ENCODE data around the gene PAPOLG. TPM values are rescaled to one million over a fixed set of nuclear protein-coding genes. Genes with fewer than 3 reads are reported as not detected.

Gene PAPOLG
- total and polyA plus RNA-seq, 7 experiments from 2014 or later = 14.9 to 42.4 (median 20.4) TPM

DNA sequence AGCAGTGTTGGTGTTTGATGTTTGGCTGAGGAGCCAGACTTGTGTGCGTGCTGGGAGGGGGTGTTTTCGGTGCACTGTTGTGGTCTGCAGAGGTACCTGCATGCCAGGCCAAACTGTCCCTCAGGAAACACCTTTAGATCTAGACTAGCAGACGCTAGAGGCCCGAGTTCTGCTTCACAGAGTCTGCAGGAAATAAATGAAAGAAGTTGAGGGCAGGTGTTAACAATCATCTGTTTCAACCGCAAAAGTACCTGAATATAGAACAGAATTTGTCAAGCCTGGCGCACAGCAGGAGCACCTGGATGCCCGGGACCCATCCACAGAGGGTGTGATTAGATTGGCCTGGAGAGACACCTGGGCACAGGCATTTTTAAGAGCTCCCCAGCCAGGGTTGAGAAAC, 84.8 kb downstream of the PAPOLG start:
- H3K4me1 Mint-ChIP-seq = peaks cover 10 to 23% (median 12%) of the 10 kb centered on the region in 7 donors
- H3K36me3 Mint-ChIP-seq = no peaks in the 10 kb centered on the region
- H3K4me3 Mint-ChIP-seq = peak overlapping the region in 5 of 10 donors; percentile 11 to 57 (median 36)
- peaks cover 10% of the 10 kb centered on the region in 2 donors for H3K4me1 ChIP-seq (ENCODE audit: control insufficient read depth in 2 of 2, insufficient read depth in 2 of 2, low read length in 2 of 2)
- no peak overlapping the region for H3K4me3 ChIP-seq (ENCODE audit: low read length)
- DNase-seq (peak in 3 of 9 donors; percentile 4 to 12 (median 12)), ATAC-seq (peak; percentile 65)
- no peaks in the 10 kb centered on the region for H3K27me3 ChIP-seq (ENCODE audit: control insufficient read depth in 2 of 2, insufficient read depth in 2 of 2, low read length in 2 of 2)
- ChIA-PET CTCF (no interaction called here), POLR2A (interaction anchor here (0.6 kb wide), 1 partner anchor 20 kb away, joined by 3 read pairs; no protein-coding TSS in a partner anchor)
- H3K9me3 ChIP-seq (ENCODE audit: control insufficient read depth in 2 of 3, low read length in 3 of 3) = no peaks in the 10 kb centered on the region
- no peaks in the 10 kb centered on the region for H3K36me3 ChIP-seq (ENCODE audit: control insufficient read depth in 2 of 3, insufficient read depth in 3 of 3, low read length in 3 of 3)
- intact Hi-C loops (cut with micrococcal nuclease) = loop anchor here in 1 of 2 donors (1.0 to 5.0 kb wide), 2 partner anchors 22 to 34 kb away; no protein-coding TSS in a partner anchor
- no peaks in the 10 kb centered on the region for H3K9me3 Mint-ChIP-seq
- H3K27ac Mint-ChIP-seq = peak overlapping the region in 6 of 9 donors; percentile 30 to 73 (median 57)
- H3K27me3 Mint-ChIP-seq = no peaks in the 10 kb centered on the region
- no peak overlapping the region for H3K27ac ChIP-seq (ENCODE audit: low read depth, low read length)

DNA sequence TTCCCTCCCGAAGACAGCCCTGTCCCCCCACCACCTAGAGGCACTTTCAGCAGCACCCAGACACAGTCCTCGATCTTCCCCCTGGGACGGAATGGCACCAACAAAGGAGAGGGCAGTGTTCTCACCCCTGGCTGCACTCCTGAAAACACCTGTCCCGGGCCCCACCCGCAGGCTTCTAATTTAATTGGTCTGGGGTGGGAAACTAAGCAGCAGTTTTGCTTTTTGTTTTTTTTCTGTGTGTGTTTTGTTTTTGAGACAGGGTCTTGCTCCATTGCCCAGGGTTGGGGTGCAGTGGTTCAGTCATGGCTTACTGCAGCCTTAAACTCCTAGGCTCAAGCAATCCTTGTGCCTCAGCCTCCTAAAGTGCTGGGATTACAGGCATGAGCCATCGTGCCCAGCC, 86.9 kb downstream of the PAPOLG start:
- H3K9me3 ChIP-seq (ENCODE audit: control insufficient read depth in 2 of 3, low read length in 3 of 3) = no peaks in the 10 kb centered on the region
- H3K4me1 Mint-ChIP-seq = peaks cover 10 to 24% (median 13%) of the 10 kb centered on the region in 7 donors
- peaks cover 0 to 4% (median 0%) of the 10 kb centered on the region in 11 donors for H3K9me3 Mint-ChIP-seq
- H3K27ac Mint-ChIP-seq = no peak overlapping the region
- H3K4me3 Mint-ChIP-seq = no peak overlapping the region
- no peaks in the 10 kb centered on the region for H3K36me3 ChIP-seq (ENCODE audit: control insufficient read depth in 2 of 3, insufficient read depth in 3 of 3, low read length in 3 of 3)
- peaks cover 0 to 5% (median 0%) of the 10 kb centered on the region in 5 donors for H3K36me3 Mint-ChIP-seq
- intact Hi-C loops (cut with micrococcal nuclease) = loop anchor here in 1 of 2 donors (5.0 kb wide), 1 partner anchor 36 kb away; no protein-coding TSS in a partner anchor
- ATAC-seq (no peak), DNase-seq (no peak)
- H3K27me3 Mint-ChIP-seq = no peaks in the 10 kb centered on the region
- peaks cover 10% of the 10 kb centered on the region in 2 donors for H3K4me1 ChIP-seq (ENCODE audit: control insufficient read depth in 2 of 2, insufficient read depth in 2 of 2, low read length in 2 of 2)
- CTCF ChIA-PET = no interaction called here
- POLR2A ChIA-PET = no interaction called here
- no peak overlapping the region for H3K4me3 ChIP-seq (ENCODE audit: low read length)
- H3K27me3 ChIP-seq (ENCODE audit: control insufficient read depth in 2 of 2, insufficient read depth in 2 of 2, low read length in 2 of 2) = no peaks in the 10 kb centered on the region
- H3K27ac ChIP-seq (ENCODE audit: low read depth, low read length) = no peak overlapping the region

DNA sequence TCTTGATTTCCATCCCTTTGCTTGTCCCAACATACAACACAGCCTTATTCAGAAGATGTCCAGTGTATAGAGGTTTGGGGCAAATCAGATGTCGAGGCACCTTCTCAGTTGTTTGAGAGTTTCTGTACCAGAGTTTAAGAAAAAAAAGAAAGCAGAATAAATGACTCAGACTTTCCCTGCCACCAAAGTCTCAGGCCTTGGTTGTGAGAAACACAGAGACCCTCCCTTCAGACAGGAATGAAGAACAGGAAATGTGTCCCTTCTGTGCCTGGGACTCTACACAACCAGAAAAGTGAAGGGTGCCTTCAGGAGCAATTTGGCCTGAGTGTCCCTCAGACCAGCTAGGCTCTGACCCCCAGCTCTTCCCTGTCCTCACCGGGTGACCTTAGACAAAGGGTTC, 88.0 kb downstream of the PAPOLG start:
- POLR2A ChIA-PET = no interaction called here
- no peak overlapping the region for H3K4me3 ChIP-seq (ENCODE audit: low read length)
- H3K36me3 Mint-ChIP-seq = peaks cover 0 to 5% (median 0%) of the 10 kb centered on the region in 5 donors

DNA sequence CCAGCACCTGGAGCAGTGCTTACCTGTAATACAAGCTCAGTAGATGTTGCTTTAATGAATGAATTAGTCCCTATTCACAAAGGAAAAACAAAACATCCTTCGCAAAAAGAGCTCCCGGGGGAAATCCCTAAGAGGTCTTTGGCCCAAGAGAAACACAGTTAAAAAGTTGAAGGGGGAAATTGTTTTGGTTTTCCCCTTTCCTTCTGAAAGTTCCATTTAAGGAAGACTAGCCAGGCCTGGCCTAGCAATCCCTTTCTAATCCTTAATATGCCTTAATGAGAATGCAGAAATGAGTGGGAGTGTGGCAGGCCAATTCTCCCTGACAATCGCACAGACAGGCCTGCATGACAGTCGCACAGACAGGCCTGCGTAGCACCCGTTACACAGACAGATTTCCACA, 91.8 kb downstream of the PAPOLG start:
- ChIA-PET CTCF (interaction anchor here (1.1 kb wide), 1 partner anchor 150 kb away, joined by 3 read pairs; no protein-coding TSS in a partner anchor), POLR2A (no interaction called here)
- H3K27me3 Mint-ChIP-seq = peaks cover 0 to 7% (median 0%) of the 10 kb centered on the region in 5 donors
- intact Hi-C loops (cut with micrococcal nuclease) = no loop called here
- peaks cover 0 to 8% (median 0%) of the 10 kb centered on the region in 7 donors for H3K4me1 Mint-ChIP-seq
- H3K27ac ChIP-seq (ENCODE audit: low read depth, low read length) = no peak overlapping the region
- H3K36me3 Mint-ChIP-seq = peaks cover 0 to 5% (median 0%) of the 10 kb centered on the region in 5 donors
- no peak overlapping the region for H3K27ac Mint-ChIP-seq
- no peaks in the 10 kb centered on the region for H3K36me3 ChIP-seq (ENCODE audit: control insufficient read depth in 2 of 3, insufficient read depth in 3 of 3, low read length in 3 of 3)
- no peaks in the 10 kb centered on the region for H3K27me3 ChIP-seq (ENCODE audit: control insufficient read depth in 2 of 2, insufficient read depth in 2 of 2, low read length in 2 of 2)
- no peak for ATAC-seq
- H3K9me3 ChIP-seq (ENCODE audit: control insufficient read depth in 2 of 3, low read length in 3 of 3) = no peaks in the 10 kb centered on the region
- peaks cover 0 to 4% (median 0%) of the 10 kb centered on the region in 11 donors for H3K9me3 Mint-ChIP-seq
- no peak overlapping the region for H3K4me3 Mint-ChIP-seq
- H3K4me1 ChIP-seq (ENCODE audit: control insufficient read depth in 2 of 2, insufficient read depth in 2 of 2, low read length in 2 of 2) = no peaks in the 10 kb centered on the region
- H3K4me3 ChIP-seq (ENCODE audit: low read length) = no peak overlapping the region
- no peak for DNase-seq

More for the DNA sequence above, 88.0 kb downstream of the PAPOLG start:
- H3K27me3 ChIP-seq (ENCODE audit: control insufficient read depth in 2 of 2, insufficient read depth in 2 of 2, low read length in 2 of 2) = no peaks in the 10 kb centered on the region
- no peak overlapping the region for H3K27ac ChIP-seq (ENCODE audit: low read depth, low read length)
- Mint-ChIP-seq H3K27ac (no peak overlapping the region), H3K27me3 (no peaks in the 10 kb centered on the region), H3K4me3 (no peak overlapping the region), H3K4me1 (peaks cover 10 to 18% (median 13%) of the 10 kb centered on the region in 7 donors), H3K9me3 (peaks cover 0 to 4% (median 0%) of the 10 kb centered on the region in 11 donors)
- CTCF ChIA-PET = no interaction called here
- no peaks in the 10 kb centered on the region for H3K36me3 ChIP-seq (ENCODE audit: control insufficient read depth in 2 of 3, insufficient read depth in 3 of 3, low read length in 3 of 3)
- peaks cover 10% of the 10 kb centered on the region in 2 donors for H3K4me1 ChIP-seq (ENCODE audit: control insufficient read depth in 2 of 2, insufficient read depth in 2 of 2, low read length in 2 of 2)
- ATAC-seq = no peak
- DNase-seq = no peak
- intact Hi-C loops (cut with micrococcal nuclease) = loop anchor here in 1 of 2 donors (5.0 kb wide), 1 partner anchor 37 kb away; no protein-coding TSS in a partner anchor
- H3K9me3 ChIP-seq (ENCODE audit: control insufficient read depth in 2 of 3, low read length in 3 of 3) = no peaks in the 10 kb centered on the region

Other genes with a start within 250 kb of the PAPOLG start
- 10 to 100 TPM in 1 of 5 experiments, 1 to 10 TPM in 3, not detected in 1; 1.6 to 26.2 (median 4.4) TPM for gene BCL11A, start 202.6 kb upstream of the PAPOLG start, total RNA-seq
- gene BCL11A, start 202.6 kb upstream of the PAPOLG start, polyA plus RNA-seq = 1 to 10 TPM; 1.5 to 2.8 TPM
- 10 to 100 TPM; 18.9 to 78.8 (median 26.4) TPM for gene REL, start 125.3 kb downstream of the PAPOLG start, total RNA-seq
- gene REL, start 125.3 kb downstream of the PAPOLG start, polyA plus RNA-seq = 10 to 100 TPM; 10.9 to 12.0 TPM

All from naive thymus-derived CD4-positive, alpha-beta T cell (primary cell).